GM18511 (cell line): ENCODE measurements around the gene CADM1.

Experiments used
- ATAC-seq: cut with Tn5 transposase; IDR thresholded peaks from one replicate; pipeline ENCODE4 v1.9.1; 2021; ENCODE audit warnings: mild to moderate bottlenecking, moderate library complexity; ENCODE audit not compliant: unreplicated experiment

The CADM1 gene

DNA sequence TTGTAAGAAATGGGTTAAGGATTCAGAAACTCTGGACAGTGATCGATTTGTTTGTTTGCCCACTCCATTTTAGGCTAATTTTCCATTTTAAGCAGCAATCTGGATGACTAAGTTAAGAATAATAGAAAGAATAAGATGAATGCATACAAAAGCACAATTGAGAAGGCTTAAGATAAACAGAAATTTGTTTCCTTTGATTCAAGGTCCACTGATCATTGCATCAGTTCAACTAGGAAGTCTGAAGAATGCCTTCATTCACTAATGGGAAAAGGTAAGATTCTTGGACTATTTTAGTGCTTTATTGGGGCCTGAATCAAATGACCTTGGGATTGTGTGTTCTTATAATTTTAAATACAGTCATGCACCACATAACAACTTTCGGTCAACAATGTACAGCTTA, 140.8 kb downstream of the CADM1 start:
- ATAC-seq: no peak

DNA sequence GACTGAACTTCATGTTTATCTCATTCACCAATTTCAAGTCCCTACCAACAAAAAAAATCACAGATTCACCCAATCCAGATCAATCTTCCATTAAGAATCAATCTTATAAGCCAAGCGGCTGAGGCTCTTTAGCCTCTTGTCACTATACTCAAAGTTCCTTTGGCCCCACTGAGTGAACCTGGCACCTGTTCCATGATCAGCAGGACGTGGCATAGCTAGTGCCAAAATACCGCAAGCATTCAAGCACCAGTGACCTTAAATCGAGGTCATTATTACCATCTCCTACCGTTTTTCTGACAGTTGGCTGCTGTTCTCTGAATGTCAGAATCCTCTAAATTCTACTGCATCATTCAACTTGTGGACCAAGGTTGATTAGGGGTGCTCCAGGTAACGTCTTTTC, 141.2 kb downstream of the CADM1 start:
- ATAC-seq: no peak

DNA sequence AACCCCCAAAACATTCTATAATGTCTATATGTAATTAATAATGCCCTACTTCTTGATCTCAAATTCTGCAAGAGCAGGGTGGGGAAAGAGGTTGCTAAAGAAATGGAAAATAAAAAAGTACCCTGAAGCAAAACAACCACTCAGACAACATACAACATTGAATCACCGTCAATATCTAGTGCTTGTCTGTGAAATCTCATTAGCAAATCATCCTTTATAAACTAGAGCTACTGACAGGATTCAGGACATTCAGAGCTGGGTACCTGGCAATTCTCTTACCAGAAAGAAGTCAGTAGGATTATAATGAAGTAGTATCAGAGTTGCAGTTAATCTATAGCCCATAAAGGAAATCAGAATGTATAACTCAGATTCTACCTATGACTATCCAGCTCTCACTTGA, 143.2 kb downstream of the CADM1 start:
- no peak for ATAC-seq

DNA sequence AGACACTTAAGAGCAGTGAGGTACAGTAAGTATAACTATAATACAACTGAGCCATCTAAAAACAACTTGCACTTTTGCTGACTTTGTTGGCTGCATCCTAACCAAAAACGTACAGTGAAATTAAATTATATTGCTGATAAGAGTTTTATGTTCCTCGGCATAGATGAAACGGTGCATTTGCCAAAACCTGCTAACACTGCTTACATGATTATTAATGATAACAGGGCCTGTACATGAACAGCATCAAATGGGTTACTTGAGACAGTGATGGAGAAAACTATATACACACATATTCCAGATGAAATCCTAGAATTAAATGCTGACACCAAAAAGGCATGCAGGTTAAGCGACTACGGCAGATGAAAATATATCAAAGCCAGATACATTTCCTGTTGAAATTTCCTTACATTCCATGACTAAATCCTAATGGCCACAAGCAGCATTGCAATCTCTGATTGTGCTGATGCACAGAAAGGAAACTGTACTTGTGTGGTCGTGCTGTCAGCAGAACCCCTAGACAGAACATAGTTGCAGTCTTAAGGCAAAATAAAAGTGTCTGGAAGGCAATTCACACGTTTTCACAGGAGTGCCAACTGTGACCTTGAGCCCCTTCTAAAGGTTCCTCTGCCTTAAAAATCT, 143.9 kb downstream of the CADM1 start:
- no peak for ATAC-seq

DNA sequence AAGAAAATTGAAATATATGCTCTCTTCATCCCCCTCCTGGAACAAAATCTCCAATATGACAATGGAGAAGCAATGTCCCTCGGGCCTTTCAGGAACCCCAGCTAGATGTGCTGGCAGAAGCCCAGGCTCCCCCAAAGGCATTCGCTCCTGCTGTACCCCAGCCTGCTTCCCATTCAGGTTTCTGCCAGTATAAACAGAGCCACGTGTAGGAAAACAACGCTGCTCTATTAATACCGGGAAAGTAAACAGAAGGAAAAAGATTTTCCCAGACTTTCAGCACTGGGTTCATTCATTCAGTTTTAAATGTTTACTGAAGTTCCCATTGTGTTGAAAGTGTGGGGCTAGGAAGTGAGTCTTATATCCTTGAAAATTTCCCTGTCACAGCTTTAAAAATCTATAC, 147.1 kb downstream of the CADM1 start:
- no peak for ATAC-seq

DNA sequence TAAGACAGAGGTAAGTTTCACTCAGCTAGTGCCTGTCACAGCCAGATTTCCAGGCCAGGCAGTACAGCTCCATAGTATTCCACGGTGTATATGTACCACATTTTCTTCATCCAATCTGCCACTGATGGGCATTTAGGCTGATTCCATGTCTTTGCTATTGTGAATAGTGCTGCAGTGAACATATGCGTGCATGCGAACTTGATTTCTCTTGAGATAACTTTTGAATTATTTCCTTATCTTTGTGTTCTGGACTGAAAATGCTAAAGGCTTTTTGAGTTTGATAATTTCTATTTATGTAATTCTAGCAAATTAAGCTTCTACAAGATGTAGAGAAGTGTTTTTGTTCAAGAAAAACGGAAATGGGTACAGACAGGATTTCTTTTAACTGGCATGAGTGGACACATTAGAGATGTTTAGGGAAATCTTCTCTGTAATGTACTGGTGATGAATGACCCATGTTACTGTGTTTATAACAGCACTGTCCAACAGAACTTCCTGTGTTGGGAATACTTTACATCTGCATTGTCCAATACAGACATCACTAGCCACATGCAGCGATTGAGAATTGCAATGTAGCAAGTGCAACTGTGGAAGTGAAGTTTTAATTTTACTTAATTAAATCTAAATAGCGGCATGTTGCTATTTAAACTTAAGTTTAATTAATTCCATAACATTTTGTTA, 151.3 kb downstream of the CADM1 start:
- ATAC-seq: no peak

DNA sequence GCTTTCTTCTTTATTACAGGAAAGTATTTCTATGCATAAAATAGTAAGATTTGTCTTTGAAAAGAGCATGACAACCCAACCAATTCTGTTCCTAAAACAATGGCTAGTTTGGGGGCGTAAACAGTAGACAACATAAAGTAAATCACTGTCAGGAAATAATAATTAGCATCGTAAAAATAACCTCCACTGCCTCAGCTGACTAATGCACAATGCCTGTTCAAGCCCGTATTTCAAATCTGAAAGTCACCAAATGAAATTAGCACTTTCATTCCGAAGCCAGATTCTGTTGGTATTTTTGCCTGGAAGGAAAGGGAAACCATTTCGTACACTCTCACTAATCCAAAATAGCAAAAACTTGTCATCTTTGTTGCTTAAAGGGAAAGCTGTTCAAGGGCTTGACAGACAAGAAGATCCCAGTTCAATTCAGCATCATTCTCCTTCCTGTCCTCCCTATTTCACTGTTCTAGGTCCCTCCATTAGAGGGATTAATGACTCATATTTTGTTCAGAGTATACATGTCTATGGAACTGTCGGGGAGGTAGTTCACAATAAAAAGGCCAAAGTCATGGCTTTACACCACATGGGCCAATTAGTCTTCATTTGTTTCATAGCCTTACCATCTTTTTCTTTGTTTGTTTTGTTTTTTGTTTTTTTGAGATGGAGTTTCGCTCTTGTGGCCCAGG, 154.7 kb downstream of the CADM1 start:
- no peak for ATAC-seq

DNA sequence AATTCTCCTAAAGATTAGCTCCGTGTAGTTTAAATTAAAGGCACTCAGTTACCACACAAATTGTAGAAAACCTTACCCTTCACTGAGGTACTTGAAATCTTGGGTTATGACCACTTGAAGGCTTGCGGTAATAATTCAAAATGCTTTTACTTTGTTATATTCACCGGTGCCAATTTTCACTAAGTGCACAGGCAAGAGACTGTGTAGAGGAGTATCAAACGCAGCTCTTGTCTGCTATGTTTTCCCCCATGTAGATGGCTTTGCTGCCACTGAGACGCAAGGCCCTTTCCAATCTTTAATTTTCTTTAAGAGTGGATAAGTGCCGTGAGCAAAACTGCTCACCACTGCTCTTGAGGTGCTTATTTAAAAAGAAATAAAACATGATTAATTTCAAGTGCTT, 155.8 kb downstream of the CADM1 start:
- ATAC-seq: no peak

DNA sequence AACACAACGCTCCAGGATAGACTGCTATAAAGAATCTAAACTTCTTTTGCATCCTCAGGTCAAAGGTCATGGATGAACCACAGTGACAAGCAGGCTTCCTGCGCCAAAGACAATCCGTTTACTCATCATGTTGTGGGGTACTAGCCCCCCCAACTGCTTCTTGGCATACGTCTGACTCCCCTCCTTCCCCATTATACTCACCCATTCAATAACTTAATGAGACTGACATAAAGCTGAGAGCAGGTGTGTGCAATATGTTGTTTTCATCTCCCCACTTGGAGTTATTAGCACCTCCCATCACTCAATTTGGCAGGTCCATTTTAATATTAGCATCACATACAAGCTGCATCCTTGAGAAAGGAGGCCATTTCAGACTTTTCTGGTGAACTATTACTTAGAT, 157.1 kb downstream of the CADM1 start:
- ATAC-seq: no peak

DNA sequence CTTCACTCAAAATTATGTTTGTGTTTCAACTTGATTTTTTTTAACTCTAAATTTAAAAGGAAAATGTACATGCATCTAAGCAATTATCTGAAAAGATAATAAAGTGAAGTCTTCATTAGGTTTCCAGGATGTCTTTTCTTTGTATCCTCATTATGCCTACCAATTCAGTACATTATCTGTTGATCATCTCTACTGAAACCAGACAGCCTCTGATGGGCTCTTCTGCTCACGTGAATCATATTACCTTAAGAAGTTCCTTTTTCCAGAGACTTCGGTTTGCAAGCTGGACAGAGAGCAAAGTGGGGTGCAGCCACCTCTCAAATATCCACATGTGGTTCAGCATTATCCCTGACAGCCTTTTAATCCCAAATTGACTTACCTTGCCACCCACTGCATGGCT, 158.4 kb downstream of the CADM1 start:
- no peak for ATAC-seq

DNA sequence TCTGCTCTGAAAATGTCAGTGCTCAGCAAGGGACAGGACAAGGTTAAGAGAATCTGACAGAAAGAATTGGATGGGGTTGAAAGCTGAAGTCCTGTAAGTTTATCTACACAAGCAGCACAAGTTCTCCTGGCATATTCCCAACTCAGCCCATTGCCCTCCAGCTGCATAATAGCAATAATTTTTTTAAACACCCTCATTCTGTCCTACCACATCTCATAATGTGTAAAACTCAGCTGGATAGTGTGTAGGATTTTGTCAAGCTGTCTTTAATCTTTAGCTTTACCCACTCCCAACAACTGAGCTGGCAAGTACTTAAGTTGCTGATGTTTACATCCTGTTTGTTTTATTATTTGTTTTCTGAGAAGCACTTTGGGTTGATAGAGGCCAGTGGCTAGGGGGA, 158.9 kb downstream of the CADM1 start:
- no peak for ATAC-seq

DNA sequence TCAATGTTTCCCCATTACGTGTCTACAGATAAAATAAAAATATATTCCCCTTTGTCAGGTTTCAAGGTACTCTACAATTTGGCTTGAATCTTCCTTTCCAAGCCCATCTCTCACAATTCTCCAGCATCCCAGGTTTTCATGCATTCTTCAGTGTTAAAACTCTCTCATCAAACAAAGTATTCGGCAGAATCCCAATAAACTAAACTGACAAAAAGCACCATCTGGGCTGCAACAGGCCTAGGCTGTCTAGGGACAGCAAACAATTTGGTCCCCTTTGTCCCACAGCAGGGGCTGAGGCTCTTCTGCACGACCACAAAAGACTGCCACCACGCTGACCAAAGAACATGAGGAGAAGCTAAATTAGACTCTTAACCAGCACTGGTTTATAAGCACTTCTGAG, 159.4 kb downstream of the CADM1 start:
- no peak for ATAC-seq

DNA sequence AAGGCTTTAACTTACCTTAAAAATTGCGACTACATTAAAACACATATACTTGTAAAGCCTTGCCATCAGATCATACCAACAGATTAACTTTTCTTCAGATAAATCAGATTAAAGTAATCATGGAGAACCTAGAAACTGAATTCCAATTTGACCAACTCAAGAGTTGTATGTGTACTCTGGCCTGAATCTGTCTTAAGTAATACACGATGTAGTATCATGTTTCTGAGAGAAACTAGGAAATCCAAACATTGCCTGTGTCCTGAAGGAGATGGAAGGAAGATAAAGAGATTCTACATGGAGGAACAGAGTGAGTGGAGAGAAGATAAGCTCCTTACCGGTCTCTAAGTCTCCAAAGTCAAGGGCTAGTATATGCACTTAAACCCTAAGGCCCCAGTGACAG, 162.1 kb downstream of the CADM1 start:
- ATAC-seq: no peak

DNA sequence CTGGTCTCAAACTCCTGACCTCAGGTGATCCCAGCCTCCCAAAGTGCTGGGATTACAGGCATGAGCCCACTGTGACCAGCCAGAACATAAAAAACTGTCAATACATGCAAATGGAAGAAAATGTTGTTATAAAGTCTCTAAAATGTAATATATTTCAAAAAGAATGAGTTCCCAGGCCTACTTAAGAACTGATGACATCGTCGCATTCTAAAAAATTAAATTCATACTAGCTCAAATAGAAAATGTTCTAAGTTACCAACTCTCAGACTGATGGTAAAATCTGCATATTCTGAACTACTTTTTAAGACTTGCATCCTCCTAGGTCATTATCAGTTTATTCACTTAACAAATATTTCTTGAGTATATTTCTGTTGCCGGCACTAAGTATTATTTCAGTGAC, 163.3 kb downstream of the CADM1 start:
- no peak for ATAC-seq

DNA sequence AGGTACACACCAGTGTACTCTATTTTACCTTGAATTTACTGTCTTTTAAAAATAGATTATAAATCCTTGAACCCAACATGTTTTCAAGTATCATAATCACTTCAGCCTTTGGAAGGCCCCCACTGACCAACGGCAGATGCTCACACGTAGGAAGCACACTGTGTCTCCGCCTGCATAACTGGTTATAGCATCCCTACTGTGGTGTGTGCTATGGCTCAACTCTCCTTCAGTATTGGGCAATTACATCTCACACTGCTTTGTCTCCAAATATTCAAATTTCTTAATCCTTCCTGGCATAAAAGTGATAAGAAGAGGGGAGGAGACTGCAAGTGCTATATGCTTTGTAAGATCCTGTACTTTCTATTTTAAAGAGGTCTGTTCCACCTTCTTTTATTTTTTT, 165.7 kb downstream of the CADM1 start:
- ATAC-seq: no peak

DNA sequence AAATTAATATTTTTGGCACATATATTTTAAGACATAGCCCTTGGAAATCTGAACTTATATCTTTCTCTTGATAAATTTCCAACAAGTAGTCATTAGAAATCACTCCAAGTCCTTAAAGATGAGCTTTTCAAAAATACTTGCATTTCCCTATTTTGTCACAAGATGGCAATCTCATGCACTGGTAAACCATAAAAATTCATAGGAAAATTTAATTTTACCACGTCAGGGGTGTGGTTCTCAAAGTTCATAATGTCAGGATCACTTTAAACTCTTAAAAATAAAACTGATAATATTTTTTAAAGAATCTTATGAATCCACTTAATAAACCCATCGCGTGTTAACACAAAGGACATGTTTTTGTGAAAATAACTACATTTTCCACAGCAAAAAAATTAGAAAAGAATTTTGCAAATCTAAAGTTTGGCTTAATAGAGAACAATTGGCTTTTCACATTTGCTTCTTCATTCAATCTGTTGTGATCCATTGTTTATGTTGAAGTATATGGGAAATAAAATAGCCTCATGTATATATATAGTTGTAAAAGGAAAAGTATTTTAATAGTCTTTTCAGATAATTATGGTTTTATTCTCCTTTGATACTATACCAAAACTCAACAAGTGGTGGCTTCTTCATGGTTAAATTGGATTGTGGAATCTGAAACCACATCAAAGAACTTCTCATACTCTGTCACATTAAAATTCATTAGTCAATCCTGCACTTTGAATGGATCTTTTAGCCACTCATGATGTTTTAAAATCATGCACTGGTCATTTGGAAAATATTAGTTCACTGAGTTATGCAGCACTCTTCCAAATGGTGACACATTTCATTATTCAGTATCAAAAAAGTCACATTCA, 169.1 kb downstream of the CADM1 start:
- ATAC-seq: no peak

DNA sequence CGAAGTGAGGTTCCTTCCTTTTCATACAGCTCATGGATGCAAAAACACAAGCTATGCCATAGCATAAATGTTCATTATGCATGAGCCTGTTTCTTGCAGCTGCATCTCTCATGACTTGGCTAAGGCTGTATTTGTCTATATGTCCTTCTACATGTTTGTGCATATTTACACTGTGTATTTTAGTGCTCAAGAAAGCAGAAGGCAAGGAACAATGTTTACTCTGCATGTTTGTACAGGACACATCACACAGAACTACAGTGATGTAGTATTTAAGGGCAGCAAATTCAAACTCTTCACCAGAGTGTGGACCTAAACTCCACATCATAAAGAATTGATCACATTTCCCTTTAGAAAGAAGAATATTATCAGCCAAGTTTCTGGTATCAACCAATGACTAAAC, 170.3 kb downstream of the CADM1 start:
- ATAC-seq: no peak

DNA sequence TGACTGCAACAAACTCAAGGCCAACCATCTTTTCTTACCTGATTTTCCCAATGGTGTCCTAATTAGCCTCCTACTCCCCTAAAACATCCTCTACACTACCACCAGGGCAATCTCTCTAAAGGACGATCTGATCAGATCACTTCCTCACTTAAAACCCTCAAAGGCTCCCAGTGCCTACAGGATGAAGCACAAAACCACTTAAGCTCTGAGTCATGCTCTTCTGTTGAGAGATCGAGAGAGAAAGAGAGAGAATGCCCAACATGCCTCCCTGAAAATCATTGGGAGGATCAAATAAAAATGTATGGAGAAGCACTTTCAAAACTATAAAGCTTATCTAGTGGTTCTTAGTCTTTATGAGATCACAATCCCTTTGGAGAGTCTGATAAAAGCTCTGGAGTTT, 171.1 kb downstream of the CADM1 start:
- no peak for ATAC-seq

DNA sequence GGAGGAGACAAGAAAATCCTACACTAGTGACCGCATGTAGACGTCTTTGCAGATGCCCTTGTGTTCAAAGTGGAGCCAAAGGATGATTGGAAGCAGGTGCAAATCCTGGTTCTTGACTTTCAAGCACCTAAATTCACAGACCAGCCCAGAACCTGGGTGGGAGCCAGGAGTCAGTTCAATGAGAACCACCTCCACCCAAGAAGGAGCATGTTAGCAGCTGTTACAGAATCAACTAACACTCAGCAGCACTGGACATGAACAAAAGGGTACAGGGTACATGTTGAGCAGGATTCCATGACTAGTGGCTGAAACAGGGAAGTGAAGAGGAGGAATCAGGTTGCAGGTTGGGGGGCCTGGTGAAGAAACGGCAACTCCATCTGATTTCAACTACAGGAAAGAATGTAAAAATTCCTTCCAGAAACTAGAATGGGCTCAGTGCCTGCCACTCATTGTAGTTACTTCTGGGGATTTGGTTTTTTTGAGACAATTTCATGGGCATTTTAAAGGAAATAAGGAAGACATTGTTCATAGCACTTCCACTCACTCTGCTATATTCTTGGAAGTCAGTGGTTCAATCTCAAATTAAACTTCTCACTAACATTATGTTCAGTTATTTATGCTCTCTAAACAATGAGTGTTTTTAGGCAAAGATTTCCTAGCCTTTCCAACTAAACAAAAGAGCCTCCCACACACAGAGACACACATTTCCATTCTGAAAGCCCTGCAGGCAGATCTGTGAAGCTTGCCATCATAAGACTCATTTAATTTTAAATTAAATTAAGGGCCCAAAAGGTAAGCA, 173.3 kb downstream of the CADM1 start:
- ATAC-seq: no peak

DNA sequence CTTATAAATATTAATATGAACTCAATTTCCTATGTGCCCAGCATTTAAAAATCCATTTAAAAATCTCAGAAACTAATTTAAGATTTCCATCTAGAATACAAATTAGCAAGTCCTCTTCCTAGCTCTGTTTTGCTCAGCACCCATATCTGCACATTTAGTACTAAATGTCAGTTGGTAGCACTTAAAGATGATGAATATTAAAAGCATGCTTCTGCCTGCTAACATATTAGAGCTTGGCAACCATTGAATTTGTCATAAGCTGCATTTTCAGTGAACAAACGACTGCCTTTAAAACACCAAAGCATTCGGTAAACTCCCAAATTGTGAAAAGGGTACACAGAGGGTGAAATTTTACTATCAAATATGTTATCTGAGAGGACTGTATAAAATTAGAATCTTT, 177.7 kb downstream of the CADM1 start:
- no peak for ATAC-seq

DNA sequence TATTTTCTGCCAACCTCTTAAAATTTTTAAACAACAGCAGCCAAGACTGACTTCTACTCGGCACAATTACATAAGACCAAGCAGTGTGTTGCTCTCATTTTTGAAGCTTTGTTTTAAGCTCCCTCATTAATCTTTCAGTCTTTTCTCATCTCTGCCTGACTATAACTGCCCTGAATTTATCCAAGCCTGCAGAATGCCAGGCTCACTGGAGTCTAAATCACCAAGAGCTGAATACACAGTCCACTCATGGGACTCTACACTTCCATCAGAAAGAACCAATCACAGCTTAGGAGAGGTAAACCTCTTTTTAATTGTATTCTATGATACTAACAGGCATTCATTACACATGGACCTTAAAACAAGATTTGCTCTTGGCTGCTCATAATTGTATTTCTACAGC, 178.7 kb downstream of the CADM1 start:
- no peak for ATAC-seq
